Measurements from ENCODE around the gene PLXNB3.

Gene PLXNB3

DNA sequence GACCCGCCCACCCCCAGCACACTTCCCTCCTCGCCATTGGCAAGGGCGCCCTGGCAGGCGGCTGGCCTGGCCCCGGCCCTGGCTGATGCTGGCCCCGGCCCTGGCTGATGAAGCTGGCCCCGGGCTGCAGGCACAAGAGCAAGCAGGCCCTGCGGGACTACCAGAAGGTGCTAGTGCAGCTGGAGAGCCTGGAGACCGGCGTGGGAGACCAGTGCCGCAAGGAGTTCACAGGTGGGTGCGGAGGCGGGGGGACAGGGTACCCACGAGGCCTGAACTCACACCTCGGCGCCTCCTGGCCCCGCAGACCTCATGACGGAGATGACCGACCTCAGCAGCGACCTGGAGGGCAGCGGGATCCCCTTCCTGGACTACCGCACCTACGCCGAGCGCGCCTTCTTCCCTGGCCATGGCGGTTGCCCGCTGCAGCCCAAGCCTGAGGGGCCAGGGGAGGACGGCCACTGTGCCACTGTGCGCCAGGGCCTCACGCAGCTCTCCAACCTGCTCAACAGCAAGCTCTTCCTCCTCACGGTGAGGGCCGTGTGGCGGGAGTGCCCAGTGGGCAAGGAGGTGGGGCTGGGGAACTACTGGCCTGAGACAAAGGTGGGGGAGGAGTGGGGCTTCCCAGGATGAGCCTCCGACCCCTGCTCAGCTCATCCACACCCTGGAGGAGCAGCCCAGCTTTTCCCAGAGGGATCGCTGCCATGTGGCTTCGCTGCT, 10.7 kb downstream of the PLXNB3 start:
- DNase-seq = no peak

DNA sequence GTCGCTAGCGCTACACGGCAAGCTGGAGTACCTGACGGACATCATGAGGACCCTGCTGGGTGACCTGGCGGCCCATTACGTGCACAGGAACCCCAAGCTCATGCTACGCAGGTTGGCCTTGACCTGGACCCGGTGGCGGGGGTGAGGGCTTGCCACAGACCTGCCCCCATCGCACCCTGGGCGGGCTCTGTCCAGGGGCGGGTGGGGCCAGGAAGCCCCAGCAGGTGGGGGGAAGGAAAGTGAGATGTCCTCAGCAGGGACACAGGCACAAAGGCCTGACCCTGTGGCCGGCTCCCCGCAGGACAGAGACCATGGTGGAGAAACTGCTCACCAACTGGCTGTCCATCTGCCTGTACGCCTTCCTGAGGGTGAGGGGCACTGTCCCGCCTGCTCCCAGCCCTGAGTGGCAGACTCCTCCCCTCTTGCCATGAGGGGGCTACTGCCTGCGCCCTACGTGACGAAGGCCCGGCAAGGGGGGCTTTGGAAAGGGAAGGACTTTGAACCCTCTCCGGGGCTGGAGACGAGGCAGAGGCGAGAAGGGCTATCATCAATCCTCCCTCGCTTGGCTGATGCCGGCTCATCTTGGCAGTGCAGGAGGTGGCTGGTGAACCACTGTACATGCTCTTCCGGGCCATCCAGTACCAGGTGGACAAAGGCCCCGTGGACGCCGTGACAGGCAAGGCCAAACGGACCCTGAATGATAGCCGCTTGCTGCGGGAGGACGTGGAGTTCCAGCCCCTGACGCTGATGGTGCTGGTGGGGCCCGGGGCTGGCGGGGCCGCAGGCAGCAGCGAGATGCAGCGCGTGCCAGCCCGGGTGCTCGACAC, 11.5 kb downstream of the PLXNB3 start:
- no peak for DNase-seq

DNA sequence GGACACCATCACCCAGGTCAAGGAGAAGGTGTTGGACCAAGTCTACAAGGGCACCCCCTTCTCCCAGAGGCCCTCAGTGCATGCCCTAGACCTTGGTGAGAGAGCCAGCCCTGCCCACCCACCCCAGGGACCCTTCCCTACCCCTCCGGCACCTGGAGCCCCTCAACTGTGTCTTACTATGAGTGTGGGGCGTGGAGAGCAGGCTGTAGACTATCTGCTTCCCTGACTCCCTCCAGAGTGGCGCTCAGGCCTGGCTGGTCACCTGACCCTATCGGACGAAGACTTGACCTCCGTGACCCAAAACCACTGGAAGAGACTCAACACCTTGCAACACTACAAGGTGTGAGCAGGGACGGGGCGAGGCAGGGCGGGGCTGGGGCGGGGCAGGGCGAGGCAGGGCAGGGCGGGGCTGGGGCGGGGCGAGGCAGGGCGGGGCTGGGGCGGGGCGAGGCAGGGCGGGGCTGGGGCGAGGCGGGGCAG, 12.1 kb downstream of the PLXNB3 start:
- DNase-seq = no peak

DNA sequence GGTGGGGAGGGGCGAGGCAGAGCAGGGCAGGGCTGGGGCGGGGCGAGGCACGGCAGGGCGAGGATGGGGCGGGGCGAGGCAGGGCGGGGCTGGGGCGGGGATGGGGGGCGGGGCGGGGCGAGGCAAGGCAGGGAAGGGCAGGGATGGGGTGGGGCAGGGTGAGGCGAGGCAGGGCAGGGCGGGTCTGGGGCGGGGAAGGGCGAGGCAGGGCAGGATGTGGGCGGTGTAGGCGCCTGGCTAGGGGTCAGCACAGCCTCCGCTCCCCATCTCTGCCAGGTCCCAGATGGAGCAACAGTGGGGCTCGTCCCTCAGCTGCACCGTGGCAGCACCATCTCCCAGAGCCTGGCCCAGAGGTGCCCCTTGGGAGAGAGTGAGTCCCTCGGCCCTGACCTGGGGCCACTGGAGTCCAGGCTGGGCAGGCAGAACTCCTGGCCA, 12.6 kb downstream of the PLXNB3 start:
- DNase-seq = no peak

DNA sequence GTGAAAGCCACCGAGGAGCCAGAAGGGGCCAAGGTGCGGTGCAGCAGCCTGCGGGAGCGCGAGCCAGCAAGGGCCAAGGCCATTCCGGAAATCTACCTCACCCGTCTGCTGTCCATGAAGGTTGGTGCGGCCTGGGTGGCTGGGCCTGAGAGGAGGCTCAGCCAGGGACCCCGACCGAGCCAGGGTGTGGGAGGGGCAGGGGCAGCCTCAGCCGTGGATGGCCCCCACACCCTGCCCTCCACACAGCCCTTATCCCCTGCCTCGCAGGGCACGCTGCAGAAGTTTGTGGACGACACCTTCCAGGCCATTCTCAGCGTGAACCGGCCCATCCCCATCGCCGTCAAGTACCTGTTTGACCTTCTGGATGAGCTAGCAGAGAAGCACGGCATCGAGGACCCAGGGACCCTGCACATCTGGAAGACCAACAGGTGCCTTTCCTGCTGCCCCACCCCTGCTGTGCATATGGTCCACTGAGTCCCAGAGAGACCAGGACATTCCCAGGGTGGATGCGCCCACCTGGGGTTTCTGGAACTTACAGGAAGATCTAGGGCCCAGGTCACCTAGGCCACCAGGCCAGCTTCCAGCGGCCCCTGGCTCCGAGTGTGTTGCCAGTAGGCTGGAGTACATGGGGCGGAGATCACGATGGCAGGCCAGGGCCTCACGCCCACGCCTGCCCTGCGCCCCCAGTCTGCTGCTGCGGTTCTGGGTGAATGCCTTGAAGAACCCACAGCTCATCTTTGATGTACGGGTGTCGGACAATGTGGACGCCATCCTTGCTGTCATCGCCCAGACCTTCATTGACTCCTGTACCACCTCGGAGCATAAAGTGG, 13.4 kb downstream of the PLXNB3 start:
- DNase-seq = no peak

DNA sequence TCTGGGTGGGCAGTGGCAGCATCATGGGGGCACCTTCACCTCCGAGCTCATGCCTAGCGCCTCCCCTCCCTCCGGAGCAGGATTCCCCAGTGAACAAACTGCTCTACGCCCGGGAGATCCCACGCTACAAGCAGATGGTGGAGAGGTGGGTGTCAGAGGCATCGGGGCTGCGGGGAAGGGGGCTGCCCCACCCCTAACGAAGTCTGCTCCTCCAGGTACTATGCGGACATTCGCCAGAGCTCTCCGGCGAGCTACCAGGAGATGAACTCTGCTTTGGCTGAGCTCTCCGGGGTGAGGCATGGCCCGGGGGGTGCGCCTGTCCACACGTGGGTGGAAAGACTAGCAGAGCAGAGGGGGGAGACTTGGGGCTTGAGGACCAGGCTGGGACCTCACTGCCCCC, 14.1 kb downstream of the PLXNB3 start:
- no peak for DNase-seq

DNA sequence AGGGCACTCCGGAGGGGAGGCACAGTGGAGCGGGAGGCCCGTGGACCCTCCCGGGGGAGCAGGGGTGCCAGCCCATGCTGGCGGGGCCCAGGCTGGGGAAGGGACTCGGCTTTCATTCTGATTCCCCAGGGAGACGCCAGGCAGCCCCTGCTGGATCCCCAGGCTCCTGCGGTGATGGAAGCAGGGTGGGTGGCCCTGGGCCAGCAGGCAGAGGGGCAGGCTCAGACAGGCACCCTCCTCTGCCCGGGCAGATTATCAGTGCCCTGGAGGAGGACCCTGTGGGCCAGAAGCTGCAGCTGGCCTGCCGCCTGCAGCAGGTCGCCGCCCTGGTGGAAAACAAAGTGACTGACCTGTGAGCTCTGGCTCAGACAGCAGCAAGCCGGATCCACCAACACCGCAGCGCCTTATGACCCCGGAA, 14.6 kb downstream of the PLXNB3 start:
- DNase-seq = no peak

DNA sequence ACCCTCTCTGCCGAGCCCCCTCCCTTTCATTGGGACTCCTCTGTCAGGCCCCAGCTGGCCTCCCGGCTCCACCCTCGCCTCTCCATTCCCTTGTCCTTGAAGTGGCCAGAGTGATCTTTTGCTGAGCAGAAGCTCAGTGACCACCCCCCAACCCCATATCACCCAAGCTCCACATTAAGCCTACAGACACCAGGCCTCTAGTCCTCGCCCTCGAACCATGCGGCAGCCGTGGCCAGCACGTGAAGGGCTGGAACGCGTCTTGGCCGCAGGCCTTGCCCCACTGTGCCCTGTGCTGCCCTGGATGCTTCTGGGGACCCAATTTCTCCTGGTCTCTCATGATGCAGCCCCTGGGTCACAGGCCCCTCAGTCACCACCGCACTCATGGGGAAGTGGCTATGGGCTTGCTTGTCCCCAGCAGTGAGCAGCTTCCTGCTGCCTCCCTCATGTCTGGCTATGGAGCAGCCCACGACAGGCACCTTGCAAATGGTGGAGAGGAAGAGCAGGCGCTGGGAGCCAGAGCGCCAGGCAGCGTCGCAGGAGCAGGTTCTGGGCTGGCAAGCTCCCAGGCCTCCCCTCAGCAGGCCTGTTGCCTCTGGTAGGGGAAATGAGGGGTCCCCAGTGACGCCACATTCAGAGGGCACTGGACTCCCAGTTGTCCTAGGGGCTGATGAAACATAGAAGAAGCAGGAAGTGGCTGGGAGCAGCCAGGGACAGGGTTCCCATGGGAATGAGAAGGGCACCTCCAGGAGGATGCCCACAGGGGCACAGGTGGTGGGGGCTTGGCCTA, 16.0 kb downstream of the PLXNB3 start:
- DNase-seq = no peak

DNA sequence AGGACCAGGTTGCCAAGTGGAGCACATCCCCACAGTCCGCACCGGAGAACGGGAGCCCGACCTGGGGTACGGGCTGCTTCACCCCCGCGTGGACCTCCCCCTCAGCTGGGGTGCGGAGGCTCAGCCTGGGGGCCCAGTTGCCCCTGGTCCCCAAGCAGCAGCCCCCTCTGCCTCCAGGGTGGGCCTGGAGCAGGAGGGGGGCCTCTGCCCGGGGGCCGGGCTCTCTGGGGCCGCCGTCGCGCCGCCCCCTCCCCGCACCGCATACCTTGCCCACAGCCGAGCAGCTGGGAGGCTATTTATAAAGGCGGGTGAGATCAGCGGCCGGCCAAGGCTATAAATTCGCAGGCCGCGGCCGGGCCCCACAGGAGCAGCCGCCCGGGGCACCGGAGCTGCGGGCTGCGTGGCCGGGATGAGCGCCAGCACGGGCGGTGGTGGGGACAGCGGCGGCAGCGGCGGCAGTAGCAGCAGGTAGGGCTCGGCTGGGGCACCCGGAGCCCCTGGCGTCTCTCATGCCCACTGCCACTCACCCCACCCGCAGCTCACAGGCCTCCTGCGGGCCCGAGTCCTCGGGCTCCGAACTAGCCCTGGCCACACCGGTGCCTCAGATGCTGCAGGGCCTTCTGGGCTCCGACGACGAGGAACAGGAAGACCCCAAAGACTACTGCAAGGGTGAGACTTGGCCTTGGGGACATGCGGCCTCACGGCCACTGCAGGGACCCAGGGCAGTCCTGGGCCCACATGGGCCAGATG, 16.8 kb downstream of the PLXNB3 start, which contains the start of gene SRPK3:
Gene SRPK3, plus strand, starts transcription at position 364 of the 750 bp plus-strand sequence. Its CDS starts 46 bp downstream, at position 410.
- no peak for DNase-seq

DNA sequence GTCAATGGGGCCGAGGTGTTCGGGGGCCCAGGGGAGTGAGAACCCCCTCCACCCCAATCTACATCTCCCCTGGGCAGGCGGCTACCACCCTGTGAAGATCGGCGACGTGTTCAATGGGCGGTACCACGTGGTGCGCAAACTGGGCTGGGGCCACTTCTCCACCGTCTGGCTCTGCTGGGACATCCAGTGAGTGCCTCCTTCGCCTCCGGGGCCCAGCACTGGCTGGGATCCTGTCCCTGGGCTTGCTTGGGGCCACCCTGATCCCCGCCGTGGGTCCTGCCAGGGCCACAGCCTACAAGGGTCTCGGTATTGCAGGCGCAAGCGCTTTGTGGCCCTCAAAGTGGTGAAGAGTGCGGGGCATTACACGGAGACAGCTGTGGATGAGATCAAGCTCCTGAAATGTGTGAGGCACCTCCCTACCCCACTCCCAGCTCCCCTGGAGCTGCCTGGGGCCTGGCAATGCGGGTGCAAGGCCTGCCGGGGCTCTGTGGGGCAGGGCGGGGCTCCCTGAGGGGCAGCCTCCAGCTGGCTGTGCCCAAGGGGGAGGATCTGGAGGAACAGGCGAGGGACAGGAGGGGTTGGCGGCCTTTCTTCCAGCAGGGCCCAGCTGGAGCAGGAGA, 17.5 kb downstream of the PLXNB3 start:
- peak in 1 of 2 experiments; percentile 40 for DNase-seq

DNA sequence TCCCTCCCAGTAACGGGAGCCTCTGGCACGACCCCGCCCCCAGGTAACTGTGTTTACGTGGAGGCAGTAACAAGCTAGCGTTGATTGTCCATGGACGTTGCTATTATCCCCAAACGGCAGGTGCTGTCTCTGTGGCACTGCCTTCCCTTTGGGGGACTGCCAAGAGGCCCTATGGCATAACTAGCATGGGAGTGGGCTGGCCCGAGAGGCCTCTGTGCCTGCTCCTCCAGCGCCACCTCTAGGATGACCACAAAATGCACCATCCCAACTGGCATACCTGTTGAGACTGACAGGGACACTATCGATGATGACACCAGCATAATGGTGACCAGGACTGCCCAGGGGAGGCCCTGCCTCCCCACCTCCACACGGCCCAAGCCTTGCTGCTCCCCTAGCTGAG, 18.3 kb downstream of the PLXNB3 start:
- DNase-seq = peak in 1 of 2 experiments; percentile 60

DNA sequence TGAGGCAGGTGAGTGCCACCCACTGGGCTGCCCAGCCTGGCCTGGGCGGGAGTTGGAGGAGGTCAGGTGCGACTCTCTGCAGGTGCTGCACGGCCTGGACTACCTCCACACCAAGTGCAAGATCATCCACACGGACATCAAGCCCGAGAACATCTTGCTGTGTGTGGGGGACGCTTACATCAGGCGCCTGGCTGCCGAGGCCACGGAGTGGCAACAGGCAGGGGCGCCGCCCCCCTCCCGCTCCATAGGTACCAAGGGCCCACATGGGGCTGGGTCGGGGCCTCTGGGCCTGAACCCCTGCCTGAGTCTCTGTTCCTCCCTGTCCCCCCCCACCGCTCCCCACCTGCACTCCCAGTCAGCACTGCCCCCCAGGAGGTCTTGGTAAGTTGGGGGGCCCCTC, 18.8 kb downstream of the PLXNB3 start:
- DNase-seq = no peak

DNA sequence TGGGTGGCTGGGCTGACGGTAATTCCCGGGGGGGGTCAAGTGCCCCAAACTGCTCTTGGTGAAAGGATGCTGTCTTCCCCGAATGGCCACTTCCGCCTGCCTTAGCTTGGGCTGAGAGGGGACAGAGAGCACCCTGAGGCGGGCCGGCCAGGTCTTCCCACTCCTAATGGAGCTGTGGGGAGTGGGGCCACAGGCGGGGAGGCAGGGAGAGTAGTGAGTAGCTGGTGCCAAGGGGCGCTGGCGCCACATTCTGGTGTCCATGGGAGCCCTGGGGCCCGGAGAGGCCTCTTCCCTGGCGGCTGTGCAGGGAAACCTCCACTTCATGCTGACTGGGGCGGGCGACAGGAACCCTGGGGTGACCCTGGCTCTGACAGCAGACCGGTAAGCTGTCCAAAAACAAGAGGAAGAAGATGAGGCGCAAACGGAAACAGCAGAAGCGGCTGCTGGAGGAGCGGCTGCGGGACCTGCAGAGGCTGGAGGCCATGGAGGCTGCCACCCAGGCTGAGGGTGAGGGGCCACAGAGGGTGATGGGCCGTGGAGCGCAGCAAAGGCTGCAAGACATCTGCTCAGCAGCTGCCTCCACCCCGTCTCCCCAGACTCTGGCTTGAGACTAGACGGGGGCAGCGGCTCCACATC, 19.4 kb downstream of the PLXNB3 start:
- DNase-seq = no peak

DNA sequence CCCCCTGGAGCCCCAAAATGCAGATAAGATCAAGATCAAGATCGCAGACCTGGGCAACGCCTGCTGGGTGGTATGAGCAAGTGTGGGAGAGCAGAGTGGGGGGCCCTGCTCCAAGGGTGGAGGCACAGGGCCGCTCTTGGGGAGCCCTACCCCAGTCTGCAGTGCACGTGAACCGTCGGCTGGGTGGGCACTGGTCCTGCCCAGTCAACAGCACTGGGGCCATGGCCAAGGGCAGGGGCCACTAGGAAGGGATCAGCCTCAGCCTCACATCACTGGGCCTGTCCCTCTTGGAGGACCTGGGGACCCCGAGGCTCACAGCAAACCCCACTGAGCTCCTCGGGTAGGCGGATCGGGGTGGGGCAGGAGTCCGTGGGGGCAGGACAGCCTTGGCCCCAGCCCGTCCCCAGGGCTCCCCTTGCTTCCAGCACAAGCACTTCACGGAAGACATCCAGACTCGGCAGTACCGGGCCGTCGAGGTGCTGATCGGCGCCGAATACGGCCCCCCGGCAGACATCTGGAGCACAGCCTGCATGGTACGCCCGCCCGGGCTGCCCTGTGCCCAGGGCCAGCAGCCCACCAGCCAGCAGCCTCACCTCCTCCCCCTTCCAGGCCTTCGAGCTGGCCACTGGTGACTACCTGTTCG, 20.4 kb downstream of the PLXNB3 start:
- no peak for DNase-seq

DNA sequence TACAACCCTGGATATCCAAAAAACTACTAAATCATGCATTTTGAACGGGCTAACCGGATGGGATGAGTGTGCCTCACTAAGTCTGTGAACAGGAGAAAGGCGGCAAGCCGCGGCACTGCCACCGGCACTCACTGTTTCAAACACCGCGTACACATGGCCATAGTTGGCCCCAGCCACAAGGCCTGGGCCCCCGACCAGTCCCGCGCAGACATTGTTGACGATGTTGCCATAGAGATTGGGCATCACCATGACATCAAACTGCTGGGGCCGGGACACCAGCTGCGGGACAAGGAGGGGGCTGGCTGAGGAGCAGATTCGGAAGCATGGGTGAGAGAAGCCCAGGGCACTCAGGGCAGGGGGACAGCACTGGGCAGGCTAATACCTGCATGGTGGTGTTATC, 22.6 kb downstream of the PLXNB3 start:
- no peak for DNase-seq

DNA sequence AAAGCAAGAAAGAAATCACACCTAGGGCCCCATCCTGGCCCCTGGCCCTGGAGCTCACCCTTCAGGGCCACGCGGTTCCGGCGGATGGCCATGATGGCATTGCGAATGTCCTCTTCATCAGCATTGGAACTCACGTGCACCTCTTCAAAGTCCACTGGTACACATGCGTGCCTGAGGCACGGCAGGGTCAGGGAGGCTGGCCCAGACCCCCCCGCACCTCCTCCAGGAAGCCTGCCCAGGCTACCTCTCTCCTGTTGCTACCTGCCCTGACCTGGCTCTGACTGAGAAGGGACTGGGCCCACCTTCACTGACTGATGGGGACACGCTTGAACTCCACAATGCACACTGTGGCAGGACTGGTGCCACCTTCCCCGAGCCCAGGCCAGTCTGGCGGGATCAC, 25.6 kb downstream of the PLXNB3 start:
- DNase-seq = no peak

DNA sequence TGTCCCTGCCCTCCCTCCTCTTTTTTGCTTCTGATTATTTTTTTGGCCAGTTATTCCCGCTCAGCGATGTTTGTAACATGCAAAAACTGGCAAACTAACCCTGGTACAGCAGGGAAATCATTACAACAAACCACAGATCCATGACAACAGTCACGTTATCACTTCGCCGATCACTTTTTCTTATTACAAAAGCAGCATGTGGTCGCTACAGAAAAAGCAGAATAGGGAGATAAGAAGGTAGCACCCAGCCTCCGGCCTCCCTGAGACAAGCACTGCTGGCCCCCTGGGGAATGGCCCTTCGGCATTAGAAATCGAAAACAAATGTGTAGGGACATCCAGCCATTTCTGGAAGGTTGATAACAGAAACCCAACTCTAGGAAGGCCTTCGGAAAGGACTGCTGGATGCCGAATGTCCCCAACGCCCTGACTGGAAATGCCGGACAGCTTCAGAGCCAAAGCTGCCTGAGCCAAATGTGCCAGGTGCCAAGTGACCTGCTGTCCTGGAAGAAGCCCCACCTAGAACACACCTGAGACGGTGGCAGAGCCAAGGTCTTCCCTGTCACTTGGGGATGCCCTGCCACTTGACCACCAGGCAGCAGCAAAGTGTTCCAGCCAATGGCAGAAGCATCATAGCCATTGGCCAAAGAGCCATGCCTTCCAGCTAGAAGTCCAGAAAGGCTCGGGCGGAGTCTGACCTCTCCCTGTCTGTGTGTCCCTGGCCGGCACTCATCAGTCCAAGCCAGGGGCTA, 27.2 kb downstream of the PLXNB3 start:
- DNase-seq = no peak

DNA sequence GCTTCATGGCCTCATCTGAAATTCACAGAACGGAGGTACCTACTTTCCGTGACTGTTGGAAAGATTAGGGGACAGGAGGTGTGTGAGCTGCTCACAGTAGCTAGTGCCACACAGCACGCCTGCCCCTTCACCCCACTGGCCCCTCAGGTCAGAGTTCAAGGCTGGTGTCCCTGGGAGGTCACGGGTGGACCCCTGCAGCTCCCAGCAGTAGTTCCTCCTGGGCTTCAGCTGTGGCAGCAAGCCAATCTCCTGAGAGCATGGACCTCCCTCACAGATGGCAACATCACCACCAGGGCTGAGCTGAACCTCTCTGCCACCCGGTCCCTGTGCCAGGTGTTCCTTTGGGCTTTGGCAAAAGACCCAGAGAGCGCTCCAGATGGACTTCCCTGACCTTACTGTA, 28.3 kb downstream of the PLXNB3 start:
- peak in 1 of 2 experiments; percentile 49 for DNase-seq

DNA sequence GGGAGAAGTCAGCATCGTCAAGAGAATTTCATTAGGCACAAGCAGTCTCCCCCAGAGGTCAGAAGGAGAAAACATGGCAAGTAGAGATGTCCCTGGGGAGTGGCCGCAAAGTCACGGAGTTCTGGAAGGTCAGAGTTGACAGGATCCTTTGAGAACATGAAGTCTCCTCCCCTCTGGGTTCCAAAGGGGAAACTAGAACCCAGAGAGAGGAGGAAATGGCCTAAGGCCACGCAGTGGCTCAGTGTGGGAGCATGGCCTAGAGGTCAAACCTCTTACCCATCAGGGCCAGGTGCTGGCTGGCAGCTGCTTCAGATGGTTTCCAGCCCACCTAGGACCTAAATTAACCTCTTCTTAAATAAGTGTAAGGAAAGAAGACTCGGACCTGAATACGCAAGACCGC, 29.2 kb downstream of the PLXNB3 start:
- DNase-seq = no peak
